HG03469 (cell line): ENCODE measurements around the gene PTPRU.

Experiments
- ATAC-seq: cut with Tn5 transposase; IDR thresholded peaks from one replicate; pipeline ENCODE4 v1.9.1; 2021; ENCODE audit warnings: mild to moderate bottlenecking, moderate library complexity, moderate number of reproducible peaks; ENCODE audit not compliant: unreplicated experiment

The PTPRU gene

DNA sequence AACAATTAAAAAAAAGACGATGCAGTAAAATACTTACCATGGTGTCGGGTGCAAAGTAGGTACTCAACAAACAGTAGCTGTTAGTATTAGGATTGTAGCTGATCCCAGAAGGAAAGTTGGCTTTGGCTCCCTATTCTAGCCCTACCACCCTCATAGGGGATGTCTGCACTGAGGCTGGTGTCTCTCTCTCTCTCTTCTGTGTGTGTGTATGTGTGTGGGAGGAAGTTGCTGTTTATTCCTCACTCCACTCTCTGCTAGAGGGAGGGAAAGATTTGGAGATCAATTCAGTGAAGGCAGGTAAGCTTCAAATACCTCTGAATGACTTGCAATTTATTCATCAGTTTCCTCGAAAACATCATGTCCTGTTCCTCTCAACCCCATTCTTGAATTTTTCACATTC is 124.4 kb downstream of the PTPRU start:
- no peak for ATAC-seq

DNA sequence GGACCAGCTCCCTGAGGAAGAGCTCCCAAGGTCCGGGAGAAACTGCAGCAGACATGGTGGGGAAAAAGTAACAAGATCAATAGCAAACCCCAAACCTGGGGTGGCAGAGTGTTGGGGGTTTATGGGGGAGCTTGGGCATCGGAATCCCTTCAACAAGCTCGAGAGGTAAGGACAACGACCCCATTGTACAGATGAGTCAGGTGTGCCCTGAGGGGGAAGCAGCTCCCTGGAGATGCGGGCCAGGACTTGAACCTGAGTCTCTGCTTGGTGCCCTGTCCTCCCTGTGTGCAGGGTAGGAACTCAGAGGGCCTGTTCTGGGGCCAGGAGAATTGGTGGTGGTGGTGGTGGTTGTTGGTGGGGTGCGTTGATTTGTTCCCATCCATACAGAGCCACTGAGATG is 125.4 kb downstream of the PTPRU start:
- no peak for ATAC-seq

DNA sequence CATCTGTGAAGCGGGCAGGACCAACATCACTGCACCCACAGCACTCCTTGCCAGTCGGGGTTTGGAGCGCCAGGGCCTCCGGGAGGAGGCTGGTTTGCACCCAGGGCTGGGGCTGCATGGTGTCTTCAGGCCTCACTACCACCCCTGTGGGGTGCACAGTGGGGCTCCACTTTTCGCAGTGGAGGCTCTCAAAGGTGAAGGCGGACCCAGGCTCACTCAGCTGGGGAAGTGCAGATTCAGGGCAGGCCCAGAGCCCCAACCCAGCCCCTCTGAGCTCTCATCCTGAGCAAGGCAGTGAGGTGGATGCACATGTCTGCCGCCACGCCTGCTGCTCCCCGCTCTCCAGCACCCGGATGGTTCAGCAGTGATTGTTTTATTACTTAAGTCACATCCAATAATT is 125.8 kb downstream of the PTPRU start:
- no peak for ATAC-seq

DNA sequence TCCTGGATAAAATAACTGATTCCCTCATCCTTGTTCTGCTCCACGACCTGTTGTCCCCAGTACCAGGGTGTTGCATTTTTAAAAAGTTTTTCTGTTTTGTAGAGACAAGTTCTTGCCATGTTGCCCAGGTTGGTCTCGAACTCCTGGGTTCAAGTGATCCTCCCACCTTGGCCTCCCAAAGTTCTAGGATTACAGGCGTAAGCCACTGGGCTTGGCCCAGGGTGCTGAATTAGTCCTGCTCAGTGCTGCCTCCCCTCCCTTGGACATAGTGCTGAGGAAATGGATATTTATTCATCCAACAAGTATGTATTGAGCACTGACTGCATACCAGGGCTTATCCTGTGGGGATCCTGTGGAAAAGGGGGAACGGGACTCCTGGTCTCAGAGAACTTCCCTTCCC is 126.4 kb downstream of the PTPRU start:
- ATAC-seq: no peak

DNA sequence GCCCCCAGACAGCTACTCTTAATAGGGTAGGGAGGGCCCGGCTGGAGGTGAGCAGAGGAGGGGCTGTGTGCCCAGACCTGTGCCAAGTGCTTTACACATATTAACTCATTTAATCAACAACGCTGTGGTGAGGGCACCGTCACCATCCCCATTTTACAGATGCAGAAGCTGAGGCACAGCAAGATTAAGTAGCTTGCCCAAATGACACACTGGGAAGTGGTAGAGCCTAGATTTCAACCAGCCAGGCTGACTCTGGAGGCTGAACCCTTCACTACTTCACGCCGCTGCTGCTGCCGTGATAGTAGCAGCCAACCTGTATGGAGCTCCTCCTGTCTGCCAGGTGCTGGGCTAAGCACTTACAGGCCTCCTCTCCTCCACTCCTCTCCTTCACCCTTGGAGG is 127.2 kb downstream of the PTPRU start:
- no peak for ATAC-seq

DNA sequence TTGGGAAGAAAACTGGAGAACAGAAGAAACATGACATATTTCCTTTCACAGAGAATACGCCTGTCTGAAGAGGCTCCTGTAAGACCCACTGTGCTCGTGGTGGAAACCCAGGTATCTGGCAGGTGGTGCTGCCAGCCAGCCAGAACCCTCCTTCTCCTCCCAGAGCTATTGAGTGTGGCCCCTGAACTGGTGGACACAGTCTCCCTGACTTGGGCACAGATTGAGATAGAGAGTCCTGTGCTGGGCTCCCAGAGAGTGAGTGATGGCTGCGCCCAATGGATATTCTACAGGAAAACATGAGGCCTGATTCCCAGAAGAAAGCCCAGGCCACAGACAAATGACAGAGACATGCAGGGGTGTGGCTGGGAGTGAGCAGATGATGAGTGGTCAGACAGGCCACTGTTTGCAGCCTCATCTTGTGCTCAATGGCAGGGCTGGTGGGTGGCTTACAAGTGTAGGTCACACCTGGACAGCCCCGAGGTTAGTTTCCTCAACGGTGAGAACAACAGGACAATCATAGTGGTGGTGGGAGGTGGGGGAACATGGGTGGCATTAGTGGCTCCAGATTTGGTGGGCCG is 127.9 kb downstream of the PTPRU start:
- no peak for ATAC-seq

DNA sequence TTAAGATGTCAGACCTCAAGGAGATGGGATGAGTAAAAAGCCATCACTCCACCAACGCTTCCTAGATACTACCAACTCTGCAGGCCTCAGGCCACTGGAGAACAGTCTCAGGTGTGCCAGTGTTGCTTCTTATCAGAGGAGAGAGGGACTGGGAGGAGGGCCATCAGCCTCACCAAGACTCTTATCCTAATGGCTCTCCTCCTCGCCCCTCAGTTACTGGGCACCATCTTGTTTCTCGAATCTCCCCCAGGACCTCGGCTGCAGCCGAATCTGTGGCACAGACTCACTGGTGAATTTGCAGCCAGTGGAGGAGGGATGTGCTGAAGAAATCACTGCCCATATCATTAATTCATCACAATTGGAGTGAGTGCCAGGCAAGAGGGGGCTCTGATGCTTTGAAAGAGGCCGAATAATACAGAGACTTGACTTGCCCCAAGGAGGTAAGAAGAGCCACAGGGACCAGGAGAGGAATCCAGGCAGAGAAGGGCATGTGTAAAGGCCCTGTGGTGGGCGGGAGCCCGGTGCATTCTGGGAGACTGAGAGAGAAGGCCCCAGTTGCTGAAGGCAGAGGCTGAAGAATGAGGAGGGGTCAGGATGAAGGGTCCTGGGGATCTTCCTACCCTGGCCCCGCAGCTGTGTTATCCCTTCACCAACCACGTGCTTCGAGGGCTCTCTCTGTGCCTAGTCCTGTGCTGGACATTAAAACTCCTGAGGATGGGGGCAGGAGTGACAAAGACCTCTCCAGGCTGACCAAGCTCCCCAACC is 129.8 kb downstream of the PTPRU start:
- no peak for ATAC-seq

DNA sequence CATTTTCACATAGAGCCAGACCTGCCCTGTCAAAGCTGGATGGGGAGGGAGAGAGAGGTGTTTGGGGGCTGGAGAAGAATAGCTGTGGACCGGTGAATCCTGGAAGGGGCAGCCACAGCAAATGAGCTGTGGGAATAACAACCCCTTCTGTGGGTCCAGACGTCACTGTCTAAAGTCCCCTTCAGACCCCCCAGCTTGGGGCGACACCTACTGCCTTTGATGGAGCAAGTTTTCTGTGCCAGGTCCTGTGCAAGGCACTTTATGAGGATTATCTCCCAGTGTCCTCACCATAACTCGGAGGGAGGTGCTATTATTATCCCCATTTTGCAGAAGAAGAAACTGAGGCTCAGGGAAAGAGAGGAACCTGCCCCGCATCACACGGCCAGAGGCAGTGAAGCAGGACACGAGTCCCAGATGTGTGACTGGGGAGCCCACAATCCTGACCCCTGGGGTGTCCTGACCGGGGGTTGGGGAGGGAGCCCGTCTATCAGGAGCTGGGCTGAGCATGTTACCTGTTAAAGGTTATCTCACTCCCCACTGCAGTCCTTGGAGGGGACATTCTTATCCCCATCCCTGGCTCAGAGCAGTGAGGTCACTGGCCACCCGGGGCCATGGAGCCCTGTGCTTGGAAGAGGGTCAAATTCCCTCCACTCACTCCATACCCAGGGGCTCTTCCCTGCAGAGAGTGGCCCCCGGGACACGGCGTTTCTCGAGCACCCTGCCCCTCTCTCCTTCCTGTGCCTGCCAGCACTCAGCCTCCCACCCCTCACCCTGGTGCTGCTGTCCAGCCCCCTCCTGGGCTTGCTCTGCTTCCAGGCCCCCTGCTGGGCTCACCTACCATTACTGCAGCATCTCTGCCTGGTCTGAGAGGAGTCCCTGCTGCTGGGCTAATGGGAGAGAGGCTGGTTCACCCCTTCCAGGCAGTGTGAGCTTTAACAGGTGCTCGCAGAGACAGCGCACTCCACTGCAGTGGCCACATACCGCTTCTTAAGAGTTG is 132.9 kb downstream of the PTPRU start:
- ATAC-seq: no peak

DNA sequence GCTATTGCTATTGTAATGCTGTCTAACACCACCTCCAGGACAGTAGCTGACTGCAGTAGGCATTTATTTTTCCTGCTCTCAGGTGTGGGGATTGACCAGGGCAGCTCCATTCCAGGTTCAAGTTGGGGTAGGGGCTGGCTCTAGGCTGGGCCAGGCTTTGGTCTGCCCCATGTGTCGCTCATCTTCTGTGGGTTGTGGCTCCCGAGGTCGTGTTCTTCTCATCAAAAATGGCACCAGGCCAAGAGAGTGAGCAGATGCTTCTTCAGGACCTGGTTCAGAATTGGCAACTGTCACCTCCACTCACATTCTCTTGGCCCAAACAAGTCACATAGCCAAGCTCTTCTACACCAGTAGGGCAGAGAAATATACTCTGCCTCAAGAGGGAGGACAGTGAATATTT is 133.7 kb downstream of the PTPRU start:
- ATAC-seq: no peak

DNA sequence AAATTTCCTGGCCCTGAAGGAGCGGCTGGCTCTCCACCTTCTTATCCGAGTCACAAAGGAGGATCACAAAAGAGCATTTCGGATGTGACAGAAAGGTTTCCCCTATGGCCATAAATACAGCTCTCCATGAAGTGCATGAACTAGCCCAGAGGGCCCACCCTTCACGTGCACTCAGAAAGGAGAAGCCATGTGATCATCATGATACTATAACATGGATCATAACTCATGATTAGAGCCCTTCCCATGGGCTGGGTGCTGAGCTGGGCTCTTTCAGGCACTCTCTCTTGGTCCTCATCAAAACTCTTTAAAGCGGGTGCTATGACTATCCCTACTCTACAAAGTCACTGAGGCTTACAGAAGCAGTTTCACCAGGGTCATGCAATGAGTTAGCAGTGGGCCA is 135.0 kb downstream of the PTPRU start:
- no peak for ATAC-seq

DNA sequence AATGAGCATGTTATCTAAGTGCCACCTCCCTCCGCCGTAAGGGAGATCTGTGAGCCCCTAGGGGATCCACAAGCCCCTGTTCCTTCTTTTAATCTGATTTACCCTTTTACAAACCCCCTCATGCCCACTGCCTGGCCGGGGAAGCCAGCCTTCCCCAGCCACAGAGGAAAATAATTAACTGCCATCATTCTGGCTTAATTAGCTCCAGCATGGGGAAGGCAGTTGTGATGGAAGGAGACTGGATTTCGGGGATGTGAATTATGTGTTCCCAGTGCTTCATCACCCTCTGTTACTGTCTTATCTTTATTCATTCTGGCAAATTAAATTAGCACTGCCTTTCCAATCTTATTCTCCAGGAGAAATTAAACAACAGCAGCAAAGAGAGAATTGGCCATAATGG is 135.8 kb downstream of the PTPRU start:
- no peak for ATAC-seq
